ENCODE measurements around the gene OR51A4.
A peak's percentile ranks its signal among the peaks of the same experiment; 100 is the strongest.

The OR51A4 gene, protein sequence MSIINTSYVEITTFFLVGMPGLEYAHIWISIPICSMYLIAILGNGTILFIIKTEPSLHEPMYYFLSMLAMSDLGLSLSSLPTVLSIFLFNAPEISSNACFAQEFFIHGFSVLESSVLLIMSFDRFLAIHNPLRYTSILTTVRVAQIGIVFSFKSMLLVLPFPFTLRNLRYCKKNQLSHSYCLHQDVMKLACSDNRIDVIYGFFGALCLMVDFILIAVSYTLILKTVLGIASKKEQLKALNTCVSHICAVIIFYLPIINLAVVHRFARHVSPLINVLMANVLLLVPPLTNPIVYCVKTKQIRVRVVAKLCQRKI

DNA sequence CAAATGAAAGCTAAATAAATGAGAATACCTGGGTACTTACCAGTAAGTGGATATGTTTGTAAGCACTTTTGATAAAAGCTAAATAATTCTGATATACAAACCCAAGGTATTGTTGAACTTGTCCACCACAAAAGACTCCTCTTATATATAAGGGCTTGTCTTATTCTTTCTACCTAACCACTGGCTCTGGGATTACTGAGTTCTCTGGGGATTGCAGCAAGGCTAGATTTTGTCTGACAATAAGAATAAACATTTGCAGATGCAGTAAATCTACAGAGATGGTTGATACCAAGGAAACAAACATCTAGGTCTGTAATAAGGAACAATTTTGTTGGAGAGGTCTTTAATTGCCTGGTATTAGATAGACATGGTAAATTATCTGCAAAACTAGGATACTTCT, at the start of gene OR51A4:
Gene OR51A4 (minus strand): TSS at position 101 of the 400 bp plus-strand sequence. CDS start 505 bp downstream, outside the sequence.
- TF ChIP-seq, protein P1, sequence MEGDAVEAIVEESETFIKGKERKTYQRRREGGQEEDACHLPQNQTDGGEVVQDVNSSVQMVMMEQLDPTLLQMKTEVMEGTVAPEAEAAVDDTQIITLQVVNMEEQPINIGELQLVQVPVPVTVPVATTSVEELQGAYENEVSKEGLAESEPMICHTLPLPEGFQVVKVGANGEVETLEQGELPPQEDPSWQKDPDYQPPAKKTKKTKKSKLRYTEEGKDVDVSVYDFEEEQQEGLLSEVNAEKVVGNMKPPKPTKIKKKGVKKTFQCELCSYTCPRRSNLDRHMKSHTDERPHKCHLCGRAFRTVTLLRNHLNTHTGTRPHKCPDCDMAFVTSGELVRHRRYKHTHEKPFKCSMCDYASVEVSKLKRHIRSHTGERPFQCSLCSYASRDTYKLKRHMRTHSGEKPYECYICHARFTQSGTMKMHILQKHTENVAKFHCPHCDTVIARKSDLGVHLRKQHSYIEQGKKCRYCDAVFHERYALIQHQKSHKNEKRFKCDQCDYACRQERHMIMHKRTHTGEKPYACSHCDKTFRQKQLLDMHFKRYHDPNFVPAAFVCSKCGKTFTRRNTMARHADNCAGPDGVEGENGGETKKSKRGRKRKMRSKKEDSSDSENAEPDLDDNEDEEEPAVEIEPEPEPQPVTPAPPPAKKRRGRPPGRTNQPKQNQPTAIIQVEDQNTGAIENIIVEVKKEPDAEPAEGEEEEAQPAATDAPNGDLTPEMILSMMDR (conservative IDR thresholded peaks at IDR 0.05; ENCODE audit: low read depth, low read length) = no peak
- H3K4me3 ChIP-seq (ENCODE audit: low read length) = no peak within 1 kb of the TSS
- DNase-seq (ENCODE audit: low read depth) = no peak

DNA sequence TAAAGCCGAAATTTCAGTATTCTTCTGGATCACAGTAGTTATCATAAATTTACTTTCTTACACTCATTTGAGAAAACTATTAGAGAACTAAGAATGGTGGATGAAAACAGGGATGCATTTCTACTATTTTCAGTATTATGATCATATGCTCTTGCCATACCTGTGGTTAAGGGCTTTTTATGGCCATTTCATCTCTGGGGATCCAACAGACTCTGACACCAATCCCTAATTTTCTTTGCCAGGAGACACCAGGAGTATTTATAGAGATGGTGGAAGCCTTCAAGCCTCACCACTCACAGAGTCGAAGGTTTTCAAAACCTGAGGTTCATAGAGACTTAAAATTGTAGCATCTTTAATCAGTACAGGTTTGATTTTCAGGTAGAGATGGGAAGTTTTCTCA, 47.1 kb upstream of the OR51A4 start, which contains the start of gene OR51L1:
Gene OR51L1 (plus strand): TSS at position 301 of the 400 bp plus-strand sequence. CDS start 4,132 bp downstream, outside the sequence.
- H3K4me3 ChIP-seq (ENCODE audit: low read length) = no peak within 1 kb of the TSS
- TF ChIP-seq, protein P1 (conservative IDR thresholded peaks at IDR 0.05; ENCODE audit: low read depth, low read length) = no peak
- DNase-seq (ENCODE audit: low read depth) = no peak

DNA sequence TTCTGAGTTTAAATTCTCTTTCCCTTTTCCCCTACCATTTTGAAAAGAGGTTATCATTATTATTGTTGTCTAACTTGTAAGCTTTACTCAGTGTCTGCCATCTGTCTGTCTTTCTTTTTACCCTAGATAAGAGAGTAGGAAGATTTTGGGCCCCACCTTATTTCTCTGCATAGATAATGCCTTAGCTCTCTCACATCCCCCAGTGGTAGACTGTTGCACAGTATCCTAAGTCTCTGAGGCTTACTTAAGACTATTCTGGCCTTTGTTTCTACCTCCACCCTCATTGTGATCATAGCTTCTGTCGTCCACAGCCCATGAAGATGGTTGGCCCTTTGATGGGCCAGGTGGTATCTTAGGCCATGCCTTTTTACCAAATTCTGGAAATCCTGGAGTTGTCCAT, 43.7 kb upstream of the OR51A4 start:
- DNase-seq (ENCODE audit: low read depth) = no peak
- TF ChIP-seq, protein P1 (conservative IDR thresholded peaks at IDR 0.05; ENCODE audit: low read depth, low read length) = peak; percentile 54
- H3K4me3 ChIP-seq (ENCODE audit: low read length) = no peak overlapping the region

DNA sequence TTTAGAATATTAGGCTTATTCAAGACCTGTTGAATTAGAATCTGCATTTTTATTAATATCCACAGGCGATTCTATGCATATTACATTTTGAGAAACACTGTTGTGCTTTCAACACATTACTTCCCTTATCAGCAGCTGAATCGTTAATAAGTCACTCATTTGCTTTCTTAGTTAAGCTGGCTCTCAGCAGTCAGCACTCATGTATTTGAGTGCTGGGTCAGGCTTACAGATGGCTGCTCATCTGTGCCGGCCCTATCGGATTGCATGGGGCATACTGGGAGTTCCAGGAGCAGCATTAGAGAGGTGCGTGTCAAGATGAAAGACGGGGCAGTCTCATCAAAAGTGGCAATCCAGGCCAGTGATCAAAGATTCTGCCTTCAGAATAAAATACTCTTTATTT, 36.4 kb upstream of the OR51A4 start:
- TF ChIP-seq, protein P1 (conservative IDR thresholded peaks at IDR 0.05; ENCODE audit: low read depth, low read length) = no peak
- DNase-seq (ENCODE audit: low read depth) = no peak
- H3K4me3 ChIP-seq (ENCODE audit: low read length) = no peak overlapping the region

DNA sequence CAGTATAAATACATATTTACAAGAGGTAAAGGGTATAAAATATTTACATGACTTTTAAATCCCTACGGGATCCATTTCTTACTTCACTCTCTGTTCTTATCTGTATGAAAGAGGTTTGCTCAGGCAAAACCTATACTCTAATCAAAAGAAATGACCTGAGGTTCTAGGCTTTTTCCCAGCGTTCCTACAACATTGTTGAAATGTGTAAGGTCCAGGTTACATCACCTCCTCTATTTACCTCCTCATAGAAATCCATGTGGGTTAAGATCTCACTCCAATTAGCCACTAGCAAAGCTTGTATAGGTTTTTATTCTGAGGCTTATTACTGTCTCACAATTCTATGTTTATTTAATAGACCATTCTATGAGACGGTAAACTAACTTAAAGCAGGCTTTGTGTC, 35.3 kb upstream of the OR51A4 start:
- no peak overlapping the region for H3K4me3 ChIP-seq (ENCODE audit: low read length)
- TF ChIP-seq, protein P1 (conservative IDR thresholded peaks at IDR 0.05; ENCODE audit: low read depth, low read length) = no peak
- no peak for DNase-seq (ENCODE audit: low read depth)

DNA sequence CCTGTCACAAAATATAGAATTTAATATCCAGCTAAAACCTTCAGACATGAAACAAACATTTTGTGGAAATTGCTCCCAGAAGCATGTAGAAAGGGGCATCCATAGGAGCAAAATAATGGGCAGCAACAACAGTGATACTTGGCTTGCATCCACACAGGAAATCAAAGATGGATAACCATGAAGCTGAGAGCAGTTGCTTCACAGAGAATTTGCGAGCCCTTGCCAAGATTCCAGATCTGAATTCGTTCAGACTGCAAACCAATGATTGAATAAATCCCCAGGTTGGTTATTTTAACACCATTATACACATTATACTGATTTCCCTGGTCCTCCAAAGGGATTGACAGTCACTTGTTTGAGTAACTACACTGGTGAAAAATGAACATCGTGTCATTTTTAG, 31.6 kb upstream of the OR51A4 start:
- TF ChIP-seq, protein P1 (conservative IDR thresholded peaks at IDR 0.05; ENCODE audit: low read depth, low read length) = no peak
- DNase-seq (ENCODE audit: low read depth) = no peak
- no peak overlapping the region for H3K4me3 ChIP-seq (ENCODE audit: low read length)

DNA sequence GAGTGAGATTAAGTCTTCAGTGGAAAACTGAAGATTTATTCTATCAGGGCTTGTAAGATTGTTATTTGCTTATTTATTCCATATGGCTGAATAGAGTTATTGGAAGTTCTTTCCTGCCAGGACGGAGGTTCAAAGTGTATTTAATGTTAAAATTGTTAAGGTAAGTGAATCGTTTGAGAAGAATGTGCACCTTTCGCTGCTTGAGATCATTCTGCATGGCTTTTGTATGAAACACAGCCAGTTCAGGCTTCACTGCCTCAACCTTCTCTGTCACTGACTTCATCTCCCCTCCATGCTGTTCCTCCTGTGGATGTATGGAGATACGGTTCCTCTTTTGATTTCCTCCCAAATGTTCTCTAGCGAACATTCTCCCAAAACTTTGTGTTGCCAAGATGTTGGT, 28.0 kb upstream of the OR51A4 start:
- TF ChIP-seq, protein P1 (conservative IDR thresholded peaks at IDR 0.05; ENCODE audit: low read depth, low read length) = no peak

More for the DNA sequence above, 28.0 kb upstream of the OR51A4 start:
- H3K4me3 ChIP-seq (ENCODE audit: low read length) = no peak overlapping the region
- DNase-seq (ENCODE audit: low read depth) = no peak
